SK-N-SH treated with all-trans-retinoic acid at 6 μM for 48 hours (cell line): ENCODE data around the gene BCAR3.
"Not testable (repeated sequence)": the region's sequence is repeated elsewhere in the genome, so short reads cannot be mapped to it uniquely, and the experiment has no call there.

Experiments used
- ATAC-seq: fragments of 200-7000 bp; cut with Tn5 transposase; 3 replicates; pipeline ENCODE4 v1.9.1; 2020; ENCODE audit warnings: mild to moderate bottlenecking, moderate library complexity
- ARNTL ChIP-seq: fragments of 450-650 bp; formaldehyde crosslinking; IDR thresholded peaks from 2 replicates; pipeline ENCODE4 v1.5.0; 2020; ENCODE audit warnings: low read depth, mild to moderate bottlenecking, moderate library complexity, borderline replicate concordance
- BACH2 ChIP-seq: fragments of 250-450 bp; sonication (Bioruptor Pico); IDR thresholded peaks from 2 replicates; pipeline ENCODE4 v1.9.0; 2021; ENCODE audit warnings: mild to moderate bottlenecking, borderline replicate concordance
- CSDC2 ChIP-seq: fragments of 250-450 bp; sonication (Bioruptor Pico); IDR thresholded peaks from 2 replicates; pipeline ENCODE4 v1.5.0; 2020; ENCODE audit warnings: mild to moderate bottlenecking, moderate library complexity
- GLIS3 ChIP-seq: fragments of 250-450 bp; sonication (Bioruptor Pico); IDR thresholded peaks from 2 replicates; pipeline ENCODE4 v1.5.0; 2020; ENCODE audit warnings: mild to moderate bottlenecking, moderate library complexity
- OSR1 ChIP-seq: fragments of 250-450 bp; sonication (Bioruptor Pico); IDR thresholded peaks from 2 replicates; pipeline ENCODE4 v1.8.0; 2022; ENCODE audit warnings: moderate library complexity, mild to moderate bottlenecking, inconsistent platforms
- PPARA ChIP-seq: fragments of 250-450 bp; sonication (Bioruptor Pico); IDR thresholded peaks from 2 replicates; pipeline ENCODE4 v1.5.0; 2020; ENCODE audit warnings: mild to moderate bottlenecking, borderline replicate concordance
- RARB ChIP-seq: fragments of 250-450 bp; sonication (Bioruptor Pico); IDR thresholded peaks from 2 replicates; pipeline ENCODE4 v1.8.0; 2021; ENCODE audit warnings: mild to moderate bottlenecking, moderate library complexity
- SNAI2 ChIP-seq: fragments of 250-450 bp; sonication (Bioruptor Pico); IDR thresholded peaks from 2 replicates; pipeline ENCODE4 v1.5.0; 2020; ENCODE audit warnings: mild to moderate bottlenecking, moderate library complexity
- TCF4 ChIP-seq: fragments of 250-450 bp; sonication (Bioruptor Pico); IDR thresholded peaks from 2 replicates; pipeline ENCODE4 v1.8.0; 2021; ENCODE audit warnings: mild to moderate bottlenecking, moderate library complexity, borderline replicate concordance
- TOX ChIP-seq: fragments of 250-450 bp; sonication (Bioruptor Pico); IDR thresholded peaks from 2 replicates; pipeline ENCODE4 v1.8.0; 2021; ENCODE audit warnings: mild to moderate bottlenecking, moderate library complexity, borderline replicate concordance
- ZC3H10 ChIP-seq: fragments of 250-450 bp; sonication (Bioruptor Pico); IDR thresholded peaks from 2 replicates; pipeline ENCODE4 v1.5.1; 2021; ENCODE audit warnings: mild to moderate bottlenecking, moderate library complexity
- ZFP3 ChIP-seq: fragments of 250-450 bp; sonication (Bioruptor Pico); IDR thresholded peaks from 2 replicates; pipeline ENCODE4 v1.5.0; 2020; ENCODE audit warnings: mild to moderate bottlenecking, moderate library complexity
- ZFP30 ChIP-seq: fragments of 450-650 bp; formaldehyde crosslinking; IDR thresholded peaks from 2 replicates; pipeline ENCODE4 v1.5.0; 2022; ENCODE audit warnings: mild to moderate bottlenecking, moderate library complexity
- ZNF565 ChIP-seq: fragments of 450-650 bp; formaldehyde crosslinking; conservative IDR thresholded peaks from 2 replicates; pipeline ENCODE4 v1.5.0; 2020; ENCODE audit warnings: low read depth, mild to moderate bottlenecking, moderate library complexity
- TF ChIP-seq, protein P1 (sequence below): fragments of 250-450 bp; sonication (Bioruptor Pico); IDR thresholded peaks from 2 replicates; pipeline ENCODE4 v1.5.1; 2021; ENCODE audit warnings: mild to moderate bottlenecking, moderate library complexity
- TF ChIP-seq, protein P2 (sequence below): fragments of 250-450 bp; sonication (Bioruptor Pico); IDR thresholded peaks from 2 replicates; pipeline ENCODE4 v1.8.0; 2020; ENCODE audit warnings: mild to moderate bottlenecking, moderate library complexity, borderline replicate concordance
- TF ChIP-seq, protein P3 (sequence below): fragments of 250-450 bp; sonication (Bioruptor Pico); IDR thresholded peaks from 2 replicates; pipeline ENCODE4 v1.5.0; 2020; ENCODE audit warnings: mild to moderate bottlenecking, moderate library complexity
- TF ChIP-seq, protein P4 (sequence below): fragments of 250-450 bp; sonication (Bioruptor Pico); IDR thresholded peaks from 2 replicates; pipeline ENCODE4 v1.5.1; 2020; ENCODE audit warnings: low read depth, mild to moderate bottlenecking, moderate library complexity
- TF ChIP-seq, protein P5 (sequence below): fragments of 250-450 bp; sonication (Bioruptor Pico); IDR thresholded peaks from 2 replicates; pipeline ENCODE4 v1.8.0; 2021; ENCODE audit warnings: low read depth, mild to moderate bottlenecking, moderate library complexity, borderline replicate concordance

Gene BCAR3

DNA sequence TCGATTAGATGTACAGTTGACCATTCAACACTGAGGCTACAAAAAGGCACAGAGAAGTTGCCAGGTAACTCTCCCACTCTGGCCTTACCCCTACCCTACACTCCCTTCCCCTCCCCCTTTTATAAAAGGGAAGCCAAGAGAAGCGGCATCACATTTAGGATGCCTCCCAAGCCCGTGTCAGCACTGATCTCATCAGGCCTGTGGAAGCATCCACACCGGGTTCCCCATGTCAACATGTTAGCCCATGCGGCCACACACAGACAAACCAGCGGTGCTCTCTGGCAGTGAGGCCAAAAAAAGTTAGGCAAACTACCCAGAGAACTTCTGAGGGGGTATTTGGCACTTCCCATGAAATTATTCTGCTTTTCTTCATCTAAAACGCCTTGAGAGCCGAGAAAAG lies 29.9 kb downstream of the BCAR3 start:
- TF ChIP-seq SNAI2 (CRISPR knock-in tag) (no peak), BACH2 (CRISPR knock-in tag) (no peak), PPARA (CRISPR knock-in tag) (no peak), ZNF565 (CRISPR knock-in tag) (no peak), ZFP3 (no peak), ZFP30 (CRISPR knock-in tag) (no peak), TCF4 (CRISPR knock-in tag) (no peak), GLIS3 (CRISPR knock-in tag) (no peak), ARNTL (CRISPR knock-in tag) (no peak), TOX (CRISPR knock-in tag) (no peak), ZC3H10 (no peak), OSR1 (CRISPR knock-in tag) (no peak), RARB (CRISPR knock-in tag) (no peak)
- TF ChIP-seq, protein P1, sequence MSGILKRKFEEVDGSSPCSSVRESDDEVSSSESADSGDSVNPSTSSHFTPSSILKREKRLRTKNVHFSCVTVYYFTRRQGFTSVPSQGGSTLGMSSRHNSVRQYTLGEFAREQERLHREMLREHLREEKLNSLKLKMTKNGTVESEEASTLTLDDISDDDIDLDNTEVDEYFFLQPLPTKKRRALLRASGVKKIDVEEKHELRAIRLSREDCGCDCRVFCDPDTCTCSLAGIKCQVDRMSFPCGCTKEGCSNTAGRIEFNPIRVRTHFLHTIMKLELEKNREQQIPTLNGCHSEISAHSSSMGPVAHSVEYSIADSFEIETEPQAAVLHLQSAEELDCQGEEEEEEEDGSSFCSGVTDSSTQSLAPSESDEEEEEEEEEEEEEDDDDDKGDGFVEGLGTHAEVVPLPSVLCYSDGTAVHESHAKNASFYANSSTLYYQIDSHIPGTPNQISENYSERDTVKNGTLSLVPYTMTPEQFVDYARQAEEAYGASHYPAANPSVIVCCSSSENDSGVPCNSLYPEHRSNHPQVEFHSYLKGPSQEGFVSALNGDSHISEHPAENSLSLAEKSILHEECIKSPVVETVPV = no peak
- TF ChIP-seq, protein P2, sequence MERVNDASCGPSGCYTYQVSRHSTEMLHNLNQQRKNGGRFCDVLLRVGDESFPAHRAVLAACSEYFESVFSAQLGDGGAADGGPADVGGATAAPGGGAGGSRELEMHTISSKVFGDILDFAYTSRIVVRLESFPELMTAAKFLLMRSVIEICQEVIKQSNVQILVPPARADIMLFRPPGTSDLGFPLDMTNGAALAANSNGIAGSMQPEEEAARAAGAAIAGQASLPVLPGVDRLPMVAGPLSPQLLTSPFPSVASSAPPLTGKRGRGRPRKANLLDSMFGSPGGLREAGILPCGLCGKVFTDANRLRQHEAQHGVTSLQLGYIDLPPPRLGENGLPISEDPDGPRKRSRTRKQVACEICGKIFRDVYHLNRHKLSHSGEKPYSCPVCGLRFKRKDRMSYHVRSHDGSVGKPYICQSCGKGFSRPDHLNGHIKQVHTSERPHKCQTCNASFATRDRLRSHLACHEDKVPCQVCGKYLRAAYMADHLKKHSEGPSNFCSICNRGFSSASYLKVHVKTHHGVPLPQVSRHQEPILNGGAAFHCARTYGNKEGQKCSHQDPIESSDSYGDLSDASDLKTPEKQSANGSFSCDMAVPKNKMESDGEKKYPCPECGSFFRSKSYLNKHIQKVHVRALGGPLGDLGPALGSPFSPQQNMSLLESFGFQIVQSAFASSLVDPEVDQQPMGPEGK (CRISPR knock-in tag) = no peak
- TF ChIP-seq, protein P3, sequence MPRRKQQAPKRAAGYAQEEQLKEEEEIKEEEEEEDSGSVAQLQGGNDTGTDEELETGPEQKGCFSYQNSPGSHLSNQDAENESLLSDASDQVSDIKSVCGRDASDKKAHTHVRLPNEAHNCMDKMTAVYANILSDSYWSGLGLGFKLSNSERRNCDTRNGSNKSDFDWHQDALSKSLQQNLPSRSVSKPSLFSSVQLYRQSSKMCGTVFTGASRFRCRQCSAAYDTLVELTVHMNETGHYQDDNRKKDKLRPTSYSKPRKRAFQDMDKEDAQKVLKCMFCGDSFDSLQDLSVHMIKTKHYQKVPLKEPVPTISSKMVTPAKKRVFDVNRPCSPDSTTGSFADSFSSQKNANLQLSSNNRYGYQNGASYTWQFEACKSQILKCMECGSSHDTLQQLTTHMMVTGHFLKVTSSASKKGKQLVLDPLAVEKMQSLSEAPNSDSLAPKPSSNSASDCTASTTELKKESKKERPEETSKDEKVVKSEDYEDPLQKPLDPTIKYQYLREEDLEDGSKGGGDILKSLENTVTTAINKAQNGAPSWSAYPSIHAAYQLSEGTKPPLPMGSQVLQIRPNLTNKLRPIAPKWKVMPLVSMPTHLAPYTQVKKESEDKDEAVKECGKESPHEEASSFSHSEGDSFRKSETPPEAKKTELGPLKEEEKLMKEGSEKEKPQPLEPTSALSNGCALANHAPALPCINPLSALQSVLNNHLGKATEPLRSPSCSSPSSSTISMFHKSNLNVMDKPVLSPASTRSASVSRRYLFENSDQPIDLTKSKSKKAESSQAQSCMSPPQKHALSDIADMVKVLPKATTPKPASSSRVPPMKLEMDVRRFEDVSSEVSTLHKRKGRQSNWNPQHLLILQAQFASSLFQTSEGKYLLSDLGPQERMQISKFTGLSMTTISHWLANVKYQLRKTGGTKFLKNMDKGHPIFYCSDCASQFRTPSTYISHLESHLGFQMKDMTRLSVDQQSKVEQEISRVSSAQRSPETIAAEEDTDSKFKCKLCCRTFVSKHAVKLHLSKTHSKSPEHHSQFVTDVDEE = no peak
- TF ChIP-seq, protein P4, sequence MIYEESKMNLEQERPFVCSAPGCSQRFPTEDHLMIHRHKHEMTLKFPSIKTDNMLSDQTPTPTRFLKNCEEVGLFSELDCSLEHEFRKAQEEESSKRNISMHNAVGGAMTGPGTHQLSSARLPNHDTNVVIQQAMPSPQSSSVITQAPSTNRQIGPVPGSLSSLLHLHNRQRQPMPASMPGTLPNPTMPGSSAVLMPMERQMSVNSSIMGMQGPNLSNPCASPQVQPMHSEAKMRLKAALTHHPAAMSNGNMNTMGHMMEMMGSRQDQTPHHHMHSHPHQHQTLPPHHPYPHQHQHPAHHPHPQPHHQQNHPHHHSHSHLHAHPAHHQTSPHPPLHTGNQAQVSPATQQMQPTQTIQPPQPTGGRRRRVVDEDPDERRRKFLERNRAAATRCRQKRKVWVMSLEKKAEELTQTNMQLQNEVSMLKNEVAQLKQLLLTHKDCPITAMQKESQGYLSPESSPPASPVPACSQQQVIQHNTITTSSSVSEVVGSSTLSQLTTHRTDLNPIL = no peak
- TF ChIP-seq, protein P5, sequence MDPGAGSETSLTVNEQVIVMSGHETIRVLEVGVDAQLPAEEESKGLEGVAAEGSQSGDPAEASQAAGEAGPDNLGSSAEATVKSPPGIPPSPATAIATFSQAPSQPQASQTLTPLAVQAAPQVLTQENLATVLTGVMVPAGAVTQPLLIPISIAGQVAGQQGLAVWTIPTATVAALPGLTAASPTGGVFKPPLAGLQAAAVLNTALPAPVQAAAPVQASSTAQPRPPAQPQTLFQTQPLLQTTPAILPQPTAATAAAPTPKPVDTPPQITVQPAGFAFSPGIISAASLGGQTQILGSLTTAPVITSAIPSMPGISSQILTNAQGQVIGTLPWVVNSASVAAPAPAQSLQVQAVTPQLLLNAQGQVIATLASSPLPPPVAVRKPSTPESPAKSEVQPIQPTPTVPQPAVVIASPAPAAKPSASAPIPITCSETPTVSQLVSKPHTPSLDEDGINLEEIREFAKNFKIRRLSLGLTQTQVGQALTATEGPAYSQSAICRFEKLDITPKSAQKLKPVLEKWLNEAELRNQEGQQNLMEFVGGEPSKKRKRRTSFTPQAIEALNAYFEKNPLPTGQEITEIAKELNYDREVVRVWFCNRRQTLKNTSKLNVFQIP = no peak
- TF ChIP-seq, all 23 proteins: peak for 0
- no peak for ATAC-seq

DNA sequence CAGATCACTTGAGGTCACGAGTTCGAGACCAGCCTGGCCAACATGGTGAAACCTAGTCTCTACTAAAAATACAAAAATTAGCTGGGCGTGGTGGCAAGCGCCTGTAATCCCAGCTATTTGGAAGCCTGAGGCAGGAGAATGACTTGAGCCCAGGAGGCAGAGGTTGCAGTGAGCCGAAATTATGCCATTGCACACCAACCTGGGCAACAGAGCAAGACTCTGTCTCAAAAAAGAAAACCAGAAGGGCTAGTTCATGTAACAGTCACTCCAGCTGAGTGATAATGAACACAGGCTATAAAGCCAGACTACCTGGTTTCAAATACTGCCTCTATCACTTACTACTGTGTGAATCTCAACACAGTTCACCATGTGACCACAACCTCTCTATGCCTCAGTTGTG lies 31.5 kb downstream of the BCAR3 start:
- ATAC-seq = not testable (repeated sequence)

DNA sequence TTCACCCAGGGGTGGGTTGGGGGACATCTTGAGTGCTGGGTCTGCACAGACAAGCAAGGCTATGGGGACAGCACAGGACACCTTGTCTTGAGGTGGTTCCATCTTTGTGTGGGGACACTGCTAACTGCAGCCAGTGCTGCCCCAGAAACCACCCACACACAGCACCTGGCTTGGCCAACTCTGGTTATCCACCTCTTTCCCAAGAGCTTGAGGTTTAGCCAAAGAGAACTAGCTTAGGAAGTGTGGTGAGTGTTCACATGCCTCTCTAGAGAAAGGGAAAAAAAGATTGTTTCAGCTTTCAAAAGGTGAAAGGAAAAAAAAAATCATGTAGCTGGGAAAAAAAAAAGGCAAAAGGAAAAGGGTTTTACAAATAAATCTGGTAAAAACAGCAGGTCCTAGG lies 32.4 kb downstream of the BCAR3 start:
- ATAC-seq = no peak
- TF ChIP-seq CSDC2 (CRISPR knock-in tag) = no peak
- TF ChIP-seq, protein P3 = no peak
- TF ChIP-seq ZFP3 = no peak
- TF ChIP-seq ARNTL (CRISPR knock-in tag) = no peak
